ENCODE measurements around the gene BAZ2B. TPM values are rescaled to one million over a fixed set of nuclear protein-coding genes. Genes with fewer than 3 reads are reported as not detected.

BAZ2B gene
- total RNA-seq, 1 donor from 2014 or later: 37.4 TPM

- no peak for TF ChIP-seq CTCF (IDR thresholded peaks at IDR 0.05; ENCODE audit: insufficient read depth, low read length, severe bottlenecking)
- FAIRE-seq: no peak
- Histone ChIP-seq H3K27me3 (ENCODE audit: control insufficient read depth, insufficient read depth, low read length) (no peaks in the 10 kb centered on the region), H3K4me3 (ENCODE audit: low read depth, low read length) (peak within 1 kb of the TSS; percentile 91), H3K36me3 (ENCODE audit: control insufficient read depth, insufficient read depth, low read length) (peaks cover 1% of the 10 kb centered on the region)
- peak; percentile 25 for DNase-seq (ENCODE audit: low read depth)
These were observed 330.2 kb downstream of the BAZ2B start, which contains the start of gene WDSUB1 for GRCh38 chr2:159285929-159286708. Gene WDSUB1, minus strand, starts transcription at chr2:159286703. Its CDS starts 3,634 bp downstream, at chr2:159283069.

DNA sequence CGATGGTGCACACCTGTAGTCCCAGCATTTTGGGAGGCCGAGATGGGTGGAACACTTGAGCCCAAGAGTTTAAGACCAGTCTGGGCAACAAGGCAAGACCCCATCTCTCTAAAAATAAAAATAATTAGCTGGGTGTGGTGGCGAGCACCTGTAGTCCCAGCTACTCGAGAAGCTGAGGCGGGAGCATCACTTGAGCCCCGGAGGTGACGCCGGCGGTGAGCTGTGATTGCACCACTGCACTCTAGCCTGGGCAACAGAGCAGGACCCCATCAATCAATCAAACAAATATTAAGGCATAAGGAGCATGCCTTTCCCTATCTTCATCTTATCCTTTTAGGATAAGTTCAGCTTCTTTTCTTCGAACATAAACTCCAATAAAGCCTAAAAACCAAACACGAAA lies 330.9 kb downstream of the BAZ2B start:
- no peak for FAIRE-seq
- Histone ChIP-seq H3K4me3 (ENCODE audit: low read depth, low read length) (peak overlapping the region; percentile 91), H3K27me3 (ENCODE audit: control insufficient read depth, insufficient read depth, low read length) (no peaks in the 10 kb centered on the region), H3K36me3 (ENCODE audit: control insufficient read depth, insufficient read depth, low read length) (peaks cover 1% of the 10 kb centered on the region)
- TF ChIP-seq CTCF (IDR thresholded peaks at IDR 0.05; ENCODE audit: insufficient read depth, low read length, severe bottlenecking): no peak
- DNase-seq (ENCODE audit: low read depth): no peak

- TF ChIP-seq CTCF (IDR thresholded peaks at IDR 0.05; ENCODE audit: insufficient read depth, low read length, severe bottlenecking): no peak
- FAIRE-seq (no peak), DNase-seq (ENCODE audit: low read depth) (no peak)
- H3K36me3 ChIP-seq (ENCODE audit: control insufficient read depth, insufficient read depth, low read length): peaks cover 2% of the 10 kb centered on the region
- no peaks in the 10 kb centered on the region for H3K27me3 ChIP-seq (ENCODE audit: control insufficient read depth, insufficient read depth, low read length)
- H3K4me3 ChIP-seq (ENCODE audit: low read depth, low read length): no peak overlapping the region
These were observed 332.8 kb downstream of the BAZ2B start for GRCh38 chr2:159283529-159283928.

- no peak for TF ChIP-seq CTCF (IDR thresholded peaks at IDR 0.05; ENCODE audit: insufficient read depth, low read length, severe bottlenecking)
- no peak for DNase-seq (ENCODE audit: low read depth)
- Histone ChIP-seq H3K4me3 (ENCODE audit: low read depth, low read length) (no peak overlapping the region), H3K36me3 (ENCODE audit: control insufficient read depth, insufficient read depth, low read length) (peaks cover 2% of the 10 kb centered on the region), H3K27me3 (ENCODE audit: control insufficient read depth, insufficient read depth, low read length) (no peaks in the 10 kb centered on the region)
- FAIRE-seq: no peak
These were observed 335.3 kb downstream of the BAZ2B start for GRCh38 chr2:159281002-159281401.

DNA sequence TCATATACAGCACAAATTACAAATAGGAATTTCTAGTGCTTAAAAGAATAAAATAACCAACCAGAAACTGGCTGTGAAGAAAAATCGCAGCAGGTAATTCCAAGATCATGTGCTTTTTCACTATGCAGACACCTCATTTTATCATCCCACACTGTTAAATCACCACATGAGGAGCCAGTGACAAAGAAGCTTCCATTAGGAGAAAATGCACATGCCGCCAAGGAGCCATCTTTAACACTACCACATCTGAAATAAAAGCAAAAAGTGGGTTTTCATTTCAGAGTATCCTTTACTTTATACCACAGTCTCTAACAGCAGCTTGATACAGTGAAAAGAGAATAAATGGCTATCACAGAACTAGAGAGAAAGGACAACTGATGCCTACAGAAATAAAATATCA lies 336.6 kb downstream of the BAZ2B start:
- Histone ChIP-seq H3K36me3 (ENCODE audit: control insufficient read depth, insufficient read depth, low read length) (peaks cover 2% of the 10 kb centered on the region), H3K4me3 (ENCODE audit: low read depth, low read length) (no peak overlapping the region), H3K27me3 (ENCODE audit: control insufficient read depth, insufficient read depth, low read length) (no peaks in the 10 kb centered on the region)
- no peak for DNase-seq (ENCODE audit: low read depth)
- no peak for TF ChIP-seq CTCF (IDR thresholded peaks at IDR 0.05; ENCODE audit: insufficient read depth, low read length, severe bottlenecking)
- no peak for FAIRE-seq

DNA sequence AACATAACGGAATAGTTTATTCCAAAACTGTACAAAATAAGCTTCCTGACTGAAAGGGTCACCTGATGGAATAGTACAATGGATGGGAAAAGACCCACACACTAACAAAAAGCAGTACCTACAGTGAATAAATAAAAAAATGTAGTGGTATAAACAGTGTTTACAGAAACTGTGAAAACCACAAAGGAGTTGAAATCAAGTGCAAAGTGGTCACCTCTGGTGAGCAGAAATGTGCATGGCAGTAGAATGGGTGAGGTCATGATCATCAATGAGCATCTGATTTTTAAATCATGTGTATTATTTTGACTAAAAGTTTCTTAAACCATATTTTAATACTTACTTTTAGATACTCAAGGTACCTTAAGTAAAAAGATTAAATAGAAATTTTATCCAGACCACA lies 341.2 kb downstream of the BAZ2B start:
- no peaks in the 10 kb centered on the region for H3K27me3 ChIP-seq (ENCODE audit: control insufficient read depth, insufficient read depth, low read length)
- H3K4me3 ChIP-seq (ENCODE audit: low read depth, low read length): no peak overlapping the region
- TF ChIP-seq CTCF (IDR thresholded peaks at IDR 0.05; ENCODE audit: insufficient read depth, low read length, severe bottlenecking): no peak
- DNase-seq (ENCODE audit: low read depth) (no peak), FAIRE-seq (no peak)
- peaks cover 3% of the 10 kb centered on the region for H3K36me3 ChIP-seq (ENCODE audit: control insufficient read depth, insufficient read depth, low read length)

All from bronchial epithelial cell (primary cell).